Measurements from ENCODE around the gene PLEKHM1.

PLEKHM1 gene

DNA sequence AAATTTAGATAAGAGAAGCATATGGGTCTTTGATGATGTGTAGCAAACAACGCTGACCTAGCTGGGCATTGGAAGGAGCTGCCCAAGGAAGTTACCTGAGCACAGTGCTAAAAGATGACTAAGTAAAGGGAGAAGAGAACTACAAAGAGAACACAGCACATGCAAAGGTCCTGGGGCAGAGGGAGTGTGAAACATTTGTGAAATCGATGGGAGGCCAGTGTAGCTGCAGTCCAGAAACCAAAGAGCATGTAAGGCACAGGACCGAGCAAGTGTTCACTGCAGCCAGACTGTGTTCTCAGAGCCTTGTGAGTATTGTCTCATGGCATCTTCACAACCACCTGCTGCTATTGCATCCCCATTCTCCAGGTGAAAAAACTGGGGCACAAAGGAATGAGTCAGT is 102.8 kb downstream of the PLEKHM1 start:
- in situ Hi-C loops (cut with HindIII; ENCODE audit: low sequenced_read_pairs): no loop called here
- H3K4me3 ChIP-seq (ENCODE audit: low read depth, low read length): no peak overlapping the region
- TF ChIP-seq, protein P1, sequence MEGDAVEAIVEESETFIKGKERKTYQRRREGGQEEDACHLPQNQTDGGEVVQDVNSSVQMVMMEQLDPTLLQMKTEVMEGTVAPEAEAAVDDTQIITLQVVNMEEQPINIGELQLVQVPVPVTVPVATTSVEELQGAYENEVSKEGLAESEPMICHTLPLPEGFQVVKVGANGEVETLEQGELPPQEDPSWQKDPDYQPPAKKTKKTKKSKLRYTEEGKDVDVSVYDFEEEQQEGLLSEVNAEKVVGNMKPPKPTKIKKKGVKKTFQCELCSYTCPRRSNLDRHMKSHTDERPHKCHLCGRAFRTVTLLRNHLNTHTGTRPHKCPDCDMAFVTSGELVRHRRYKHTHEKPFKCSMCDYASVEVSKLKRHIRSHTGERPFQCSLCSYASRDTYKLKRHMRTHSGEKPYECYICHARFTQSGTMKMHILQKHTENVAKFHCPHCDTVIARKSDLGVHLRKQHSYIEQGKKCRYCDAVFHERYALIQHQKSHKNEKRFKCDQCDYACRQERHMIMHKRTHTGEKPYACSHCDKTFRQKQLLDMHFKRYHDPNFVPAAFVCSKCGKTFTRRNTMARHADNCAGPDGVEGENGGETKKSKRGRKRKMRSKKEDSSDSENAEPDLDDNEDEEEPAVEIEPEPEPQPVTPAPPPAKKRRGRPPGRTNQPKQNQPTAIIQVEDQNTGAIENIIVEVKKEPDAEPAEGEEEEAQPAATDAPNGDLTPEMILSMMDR (IDR thresholded peaks at IDR 0.05; ENCODE audit: low read depth, low read length): no peak
- DNase-seq (ENCODE audit: low read depth, low spot score): no peak

DNA sequence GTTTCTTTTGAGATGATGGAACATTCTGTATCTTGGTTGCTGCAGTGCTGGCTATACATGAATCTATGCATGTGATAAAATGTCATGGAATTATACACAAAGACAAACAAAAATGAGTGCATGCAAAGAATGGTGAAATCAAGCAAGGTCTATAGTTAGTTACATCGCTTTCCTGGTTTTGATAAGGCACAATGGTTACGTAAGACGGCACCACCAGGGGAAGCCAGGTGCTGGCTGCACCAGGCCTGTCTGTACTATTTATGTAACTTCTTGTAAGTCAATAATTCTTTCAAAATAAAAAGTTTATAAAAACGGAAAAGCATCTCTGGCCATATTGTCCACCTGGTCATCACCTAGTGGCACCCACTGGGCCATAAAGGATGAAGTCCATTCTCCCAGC is 104.3 kb downstream of the PLEKHM1 start:
- TF ChIP-seq, protein P1 (IDR thresholded peaks at IDR 0.05; ENCODE audit: low read depth, low read length): no peak
- DNase-seq (ENCODE audit: low read depth, low spot score): no peak
- in situ Hi-C loops (cut with HindIII; ENCODE audit: low sequenced_read_pairs): no loop called here
- H3K4me3 ChIP-seq (ENCODE audit: low read depth, low read length): no peak overlapping the region

Measured in astrocyte of the spinal cord (primary cell).